H9 (cell line): ENCODE data around the gene HNRNPK. TPM values are rescaled to one million over a fixed set of nuclear protein-coding genes. Genes with fewer than 3 reads are reported as not detected.

Experiments
- DNase-seq: peaks from one replicate; pipeline ENCODE4 v3.0.0-alpha.2; 2017
- H2AFZ ChIP-seq: one replicate; pipeline ENCODE4 v1.6.1; 2013; ENCODE audit warnings: mild to moderate bottlenecking, low read length, control low read depth, moderate library complexity
- H2AK5ac ChIP-seq: 2 replicates; pipeline ENCODE4 v1.6.1; 2013; ENCODE audit warnings: low read length, control low read depth, mixed read lengths; ENCODE audit not compliant: insufficient read length
- H2BK120ac ChIP-seq: one replicate; pipeline ENCODE4 v1.6.1; 2013; ENCODE audit warnings: low read depth, mild to moderate bottlenecking, low read length, control low read depth, inconsistent platforms; ENCODE audit not compliant: poor library complexity, severe bottlenecking
- H2BK12ac ChIP-seq: 2 replicates; pipeline ENCODE4 v1.6.1; 2013; ENCODE audit warnings: low read length, control low read depth, mixed read lengths, low read depth; ENCODE audit not compliant: insufficient read length
- H2BK15ac ChIP-seq: 2 replicates; pipeline ENCODE4 v1.6.1; 2013; ENCODE audit warnings: low read depth, low read length, control low read depth
- H2BK20ac ChIP-seq: one replicate; pipeline ENCODE4 v1.6.1; 2013; ENCODE audit warnings: low read depth, mild to moderate bottlenecking, low read length, control low read depth, inconsistent platforms; ENCODE audit not compliant: poor library complexity, severe bottlenecking
- H2BK5ac ChIP-seq: 2 replicates; pipeline ENCODE4 v1.6.1; 2013; ENCODE audit warnings: low read length, control low read depth, mixed read lengths; ENCODE audit not compliant: insufficient read length
- H3K14ac ChIP-seq: 2 replicates; pipeline ENCODE4 v1.6.1; 2013; ENCODE audit warnings: low read length, control low read depth; ENCODE audit not compliant: insufficient read depth
- H3K18ac ChIP-seq: 2 replicates; pipeline ENCODE4 v1.6.1; 2013; ENCODE audit warnings: low read depth, mild to moderate bottlenecking, mixed read lengths, low read length, control low read depth; ENCODE audit not compliant: insufficient read length
- H3K23ac ChIP-seq: 2 replicates; pipeline ENCODE4 v1.6.1; 2013; ENCODE audit warnings: low read length, control low read depth, mixed read lengths, low read depth; ENCODE audit not compliant: insufficient read length
- H3K23me2 ChIP-seq: 2 replicates; pipeline ENCODE4 v1.6.1; 2013; ENCODE audit warnings: low read depth, mild to moderate bottlenecking, mixed read lengths, low read length, control low read depth; ENCODE audit not compliant: insufficient read length, poor library complexity, severe bottlenecking
- H3K27ac ChIP-seq: 2 replicates; pipeline ENCODE4 v1.5.1; 2013; ENCODE audit warnings: low read length, control low read depth, mixed read lengths, low read depth; ENCODE audit not compliant: insufficient read length
- H3K27me3 ChIP-seq: 2 replicates; pipeline ENCODE4 v1.6.1; 2013; ENCODE audit warnings: low read length, control low read depth, inconsistent platforms; ENCODE audit not compliant: insufficient read depth
- H3K4ac ChIP-seq: 2 replicates; pipeline ENCODE4 v1.6.1; 2013; ENCODE audit warnings: low read depth, mild to moderate bottlenecking, control low read depth, inconsistent platforms, low read length, moderate library complexity
- H3K4me1 ChIP-seq: 2 replicates; pipeline ENCODE4 v1.6.1; 2013; ENCODE audit warnings: low read length, control low read depth, inconsistent platforms; ENCODE audit not compliant: insufficient read depth
- H3K4me2 ChIP-seq: 2 replicates; pipeline ENCODE4 v1.6.1; 2013; ENCODE audit warnings: low read length, control low read depth, mixed read lengths; ENCODE audit not compliant: insufficient read length, insufficient read depth
- H3K56ac ChIP-seq: 2 replicates; pipeline ENCODE4 v1.6.1; 2013; ENCODE audit warnings: low read depth, mild to moderate bottlenecking, mixed read lengths, low read length, control low read depth; ENCODE audit not compliant: insufficient read length
- H3K79me1 ChIP-seq: 2 replicates; pipeline ENCODE4 v1.6.1; 2013; ENCODE audit warnings: low read depth, mild to moderate bottlenecking, moderate library complexity, low read length, control low read depth, inconsistent platforms; ENCODE audit not compliant: insufficient read depth, poor library complexity, severe bottlenecking
- H3K79me2 ChIP-seq: 2 replicates; pipeline ENCODE4 v1.6.1; 2013; ENCODE audit warnings: low read length, control low read depth, inconsistent platforms; ENCODE audit not compliant: insufficient read depth
- H3K9ac ChIP-seq: 2 replicates; pipeline ENCODE4 v1.6.1; 2013; ENCODE audit warnings: low read length, control low read depth, mixed read lengths; ENCODE audit not compliant: insufficient read length; ENCODE audit errors: extremely low read depth
- H3K9me3 ChIP-seq: one replicate; pipeline ENCODE4 v1.6.1; 2013; ENCODE audit warnings: low read depth, low read length, inconsistent platforms; ENCODE audit not compliant: control insufficient read depth
- H3T11ph ChIP-seq: one replicate; pipeline ENCODE4 v1.6.1; 2013; ENCODE audit warnings: mild to moderate bottlenecking, low read length, control low read depth, inconsistent platforms
- H4K20me1 ChIP-seq: one replicate; pipeline ENCODE4 v1.6.1; 2013; ENCODE audit not compliant: control insufficient read depth, insufficient read length, insufficient read depth
- H4K5ac ChIP-seq: 2 replicates; pipeline ENCODE4 v1.6.1; 2013; ENCODE audit warnings: low read depth, mild to moderate bottlenecking, mixed read lengths, low read length, control low read depth; ENCODE audit not compliant: insufficient read length
- H4K8ac ChIP-seq: replicated peaks from 2 replicates; pipeline ENCODE4 v1.6.1; 2013; ENCODE audit warnings: low read length, control low read depth, mixed read lengths, low read depth; ENCODE audit not compliant: insufficient read length
- H4K91ac ChIP-seq: 2 replicates; pipeline ENCODE4 v1.6.1; 2013; ENCODE audit warnings: low read depth, mild to moderate bottlenecking, moderate library complexity, mixed read lengths, low read length, control low read depth; ENCODE audit not compliant: insufficient read length
- H3K27ac Mint-ChIP-seq, 3 experiments: 2 replicates in 2 of 3; 3 replicates in 1 of 3; pipeline ENCODE4 v1.8.0; 2020 to 2021; ENCODE audit warnings: mixed read lengths in 3 of 3, mild to moderate bottlenecking in 1 of 3, moderate library complexity in 1 of 3
- H3K27me3 Mint-ChIP-seq: 2 replicates; pipeline ENCODE4 v1.8.0; 2021; ENCODE audit warnings: low read depth, mild to moderate bottlenecking, moderate library complexity, mixed read lengths
- H3K36me3 Mint-ChIP-seq, 3 experiments: 2 replicates in 2 of 3; 3 replicates in 1 of 3; pipeline ENCODE4 v1.8.0; 2020 to 2021; ENCODE audit warnings: low read depth in 3 of 3, mixed read lengths in 3 of 3; ENCODE audit not compliant: insufficient read depth in 1 of 3
- H3K4me1 Mint-ChIP-seq, 2 experiments: 2 replicates each; pipeline ENCODE4 v1.8.0; 2020; ENCODE audit warnings: mixed read lengths in 2 of 2
- H3K4me3 Mint-ChIP-seq, 2 experiments: 2 replicates in 1 of 2; 3 replicates in 1 of 2; pipeline ENCODE4 v1.8.0; 2020 to 2021; ENCODE audit warnings: mild to moderate bottlenecking in 2 of 2, mixed read lengths in 2 of 2, moderate library complexity in 1 of 2
- H3K9me3 Mint-ChIP-seq, 2 experiments: 2 replicates in 1 of 2; 3 replicates in 1 of 2; pipeline ENCODE4 v1.8.0; 2020; ENCODE audit warnings: mild to moderate bottlenecking in 2 of 2, mixed read lengths in 2 of 2, moderate library complexity in 1 of 2
- CTCF ChIP-seq: fragments of 200-600 bp; sonication (generic); conservative IDR thresholded peaks from 3 replicates; pipeline ENCODE4 v1.8.0; 2021; ENCODE audit warnings: antibody characterized with exemption, mild to moderate bottlenecking
- total RNA-seq: library from RNA; stranded (reverse); gene quantifications from 2 replicates; pipeline ENCODE4 v1.2.1, GENCODE V29; 2021

Gene HNRNPK
- total RNA-seq, 1 experiment from 2014 or later: 790 TPM

- H3K27me3 ChIP-seq: no peaks in the 10 kb centered on the region
- no peak overlapping the region for H2BK20ac ChIP-seq
- peaks cover 3 to 26% (median 18%) of the 10 kb centered on the region in 3 experiments; a peak in 6 of 7 replicates for H3K36me3 Mint-ChIP-seq
- no peak overlapping the region for H4K5ac ChIP-seq
- no peaks in the 10 kb centered on the region for H3K27me3 Mint-ChIP-seq
- H3K27ac Mint-ChIP-seq: no peak overlapping the region
- H3K9ac ChIP-seq: no peak overlapping the region
- DNase-seq: no peak
- no peak overlapping the region for H4K8ac ChIP-seq
- no peak overlapping the region for H4K91ac ChIP-seq
- H3K23me2 ChIP-seq: no peaks in the 10 kb centered on the region
- no peak overlapping the region for H2BK15ac ChIP-seq
- H3K79me1 ChIP-seq: no peaks in the 10 kb centered on the region
- H3K4me2 ChIP-seq: no peak overlapping the region
- no peak for TF ChIP-seq CTCF
- H2BK120ac ChIP-seq: no peak overlapping the region
- no peaks in the 10 kb centered on the region for H3K4me1 Mint-ChIP-seq
- no peak overlapping the region for H2AK5ac ChIP-seq
- H3K56ac ChIP-seq: no peak overlapping the region
- H3K14ac ChIP-seq: no peak overlapping the region
- H3K4me1 ChIP-seq: no peaks in the 10 kb centered on the region
- H3K23ac ChIP-seq: no peak overlapping the region
- no peak overlapping the region for H2BK12ac ChIP-seq
- H3K79me2 ChIP-seq: no peaks in the 10 kb centered on the region
- H3K27ac ChIP-seq: no peak overlapping the region
- no peak overlapping the region for H2AFZ ChIP-seq
- no peak overlapping the region for H3K4ac ChIP-seq
- H4K20me1 ChIP-seq: no peaks in the 10 kb centered on the region
- no peak overlapping the region for H3K18ac ChIP-seq
- no peak overlapping the region for H3K4me3 Mint-ChIP-seq
- H2BK5ac ChIP-seq: no peak overlapping the region
- H3T11ph ChIP-seq: no peak overlapping the region
- H3K9me3 Mint-ChIP-seq: no peaks in the 10 kb centered on the region; a peak in 1 of 5 replicates
- no peaks in the 10 kb centered on the region for H3K9me3 ChIP-seq
These were observed 22.3 kb upstream of the HNRNPK start for GRCh38 chr9:84002344-84002743.
